ENCODE data around the gene GRAP2. TPM values are rescaled to one million over a fixed set of nuclear protein-coding genes. Genes with fewer than 3 reads are reported as not detected.

Gene GRAP2
- total RNA-seq, 4 donors from 2014 or later, result 0.67 to 3.1 (median 1.7) TPM

- H3K27ac ChIP-seq, result no peak overlapping the region
- TF ChIP-seq POLR2A (IDR thresholded peaks at IDR 0.05), result no peak
- no peak for TF ChIP-seq POLR2AphosphoS5 (IDR thresholded peaks at IDR 0.05)
- no peak for TF ChIP-seq EP300 (IDR thresholded peaks at IDR 0.05)
- no peak for TF ChIP-seq CTCF (IDR thresholded peaks at IDR 0.05)
Measured at GRCh38 chr22:40008726-40009291, 107.9 kb downstream of the GRAP2 start.

GRCh38 chr22:40009292-40009774, 108.4 kb downstream of the GRAP2 start:
- Histone ChIP-seq H3K27ac (no peak overlapping the region), H3K36me3 (no peaks in the 10 kb centered on the region), H3K9me3 (no peaks in the 10 kb centered on the region), H3K4me1 (no peaks in the 10 kb centered on the region), H3K4me3 (no peak overlapping the region), H3K27me3 (peaks cover 62% of the 10 kb centered on the region)
- TF ChIP-seq CTCF (IDR thresholded peaks at IDR 0.05), result no peak
- no peak for TF ChIP-seq EP300 (IDR thresholded peaks at IDR 0.05)
- no peak for TF ChIP-seq POLR2A (IDR thresholded peaks at IDR 0.05)
- TF ChIP-seq POLR2AphosphoS5 (IDR thresholded peaks at IDR 0.05), result no peak
- WGBS, 2 donors (ENCODE audit: low coverage in 1 of 2), result 7 to 18% methylated on average over 4 to 7 of the region's 11 CpGs
- no peak for ATAC-seq

More at GRCh38 chr22:40008726-40009291, 107.9 kb downstream of the GRAP2 start:
- no peak for ATAC-seq
- H3K4me3 ChIP-seq, result no peak overlapping the region
- no peaks in the 10 kb centered on the region for H3K36me3 ChIP-seq
- H3K27me3 ChIP-seq, result peaks cover 63% of the 10 kb centered on the region
- no peaks in the 10 kb centered on the region for H3K4me1 ChIP-seq
- no peaks in the 10 kb centered on the region for H3K9me3 ChIP-seq
- WGBS, 2 donors (ENCODE audit: low coverage in 1 of 2), result 57 to 79% methylated on average over 3 to 4 of the region's 10 CpGs

- no peak overlapping the region for H3K4me3 ChIP-seq
- H3K36me3 ChIP-seq, result no peaks in the 10 kb centered on the region
- H3K4me1 ChIP-seq, result no peaks in the 10 kb centered on the region
- no peak overlapping the region for H3K27ac ChIP-seq
- no peaks in the 10 kb centered on the region for H3K9me3 ChIP-seq
- WGBS, 2 donors (ENCODE audit: low coverage in 1 of 2), result 27 to 71% methylated on average over 6 to 12 of the region's 24 CpGs
- peaks cover 66% of the 10 kb centered on the region for H3K27me3 ChIP-seq
- TF ChIP-seq CTCF (IDR thresholded peaks at IDR 0.05), result no peak
- no peak for TF ChIP-seq POLR2A (IDR thresholded peaks at IDR 0.05)
- no peak for TF ChIP-seq POLR2AphosphoS5 (IDR thresholded peaks at IDR 0.05)
- TF ChIP-seq EP300 (IDR thresholded peaks at IDR 0.05), result no peak
- ATAC-seq, result no peak
Measured at GRCh38 chr22:40009951-40010671, 109.2 kb downstream of the GRAP2 start.

GRCh38 chr22:40010746-40011145, 109.9 kb downstream of the GRAP2 start:
- H3K27me3 ChIP-seq, result peaks cover 71% of the 10 kb centered on the region
- H3K27ac ChIP-seq, result no peak overlapping the region
- no peak overlapping the region for H3K4me3 ChIP-seq
- no peaks in the 10 kb centered on the region for H3K36me3 ChIP-seq
- TF ChIP-seq CTCF (IDR thresholded peaks at IDR 0.05) (no peak), POLR2AphosphoS5 (IDR thresholded peaks at IDR 0.05) (no peak), POLR2A (IDR thresholded peaks at IDR 0.05) (no peak), EP300 (IDR thresholded peaks at IDR 0.05) (no peak)
- no peaks in the 10 kb centered on the region for H3K4me1 ChIP-seq
- no peak for ATAC-seq
- WGBS, 2 donors (ENCODE audit: low coverage in 1 of 2), result 83 to 98% methylated on average over 4 to 5 of the region's 6 CpGs
- no peaks in the 10 kb centered on the region for H3K9me3 ChIP-seq

Data from gastroesophageal sphincter (tissue), 4 donors.